Thymus (tissue), 11 donors: ENCODE data around the gene KCP. TPM values are rescaled to one million over a fixed set of nuclear protein-coding genes. Genes with fewer than 3 reads are reported as not detected.

ENCODE experiments used
- DNase-seq, 9 donors: peaks; one replicate each; pipeline ENCODE4 v3.0.0-alpha.2; 2013; ENCODE audit warnings: low spot score in 9 of 9, low read depth in 6 of 9, missing footprints in 1 of 9
- H3K27ac ChIP-seq, 2 donors: one replicate each; pipeline ENCODE4 v1.5.1; 2013; ENCODE audit warnings: control low read depth in 1 of 2, low read depth in 1 of 2, low read length in 1 of 2, mild to moderate bottlenecking in 1 of 2, moderate library complexity in 1 of 2
- H3K27me3 ChIP-seq, 2 donors: one replicate each; pipeline ENCODE4 v1.5.1; 2013; ENCODE audit warnings: low read length in 1 of 2; ENCODE audit not compliant: control insufficient read depth in 2 of 2, insufficient read depth in 1 of 2
- H3K36me3 ChIP-seq, 2 donors: one replicate each; pipeline ENCODE4 v1.5.1; 2013; ENCODE audit warnings: low read length in 1 of 2, mild to moderate bottlenecking in 1 of 2, moderate library complexity in 1 of 2; ENCODE audit not compliant: control insufficient read depth in 2 of 2, insufficient read depth in 2 of 2
- H3K4me1 ChIP-seq, 2 donors: one replicate each; pipeline ENCODE4 v1.5.1; 2013; ENCODE audit warnings: low read length in 2 of 2; ENCODE audit not compliant: control insufficient read depth in 2 of 2, insufficient read depth in 2 of 2
- H3K4me3 ChIP-seq, 2 donors: one replicate each; pipeline ENCODE4 v1.5.1; 2013; ENCODE audit warnings: low read length in 2 of 2, control low read depth in 1 of 2, mild to moderate bottlenecking in 1 of 2
- H3K9me3 ChIP-seq, 2 donors: one replicate each; pipeline ENCODE4 v1.5.1; 2013; ENCODE audit warnings: low read length in 1 of 2, mild to moderate bottlenecking in 1 of 2; ENCODE audit not compliant: control insufficient read depth in 2 of 2, insufficient read depth in 1 of 2
- WGBS: extraction: QIAGEN DNeasy Blood & Tissue Kit; methylation state at CpG from one replicate; pipeline ENCODE4 v1.1.7; 2013; 5-methylcytosine and 5-hydroxymethylcytosine counted together
- polyA plus RNA-seq: library from polyadenylated mRNA; stranded (reverse); fragments of 200-250 nt; gene quantifications from one replicate; pipeline ENCODE4 v1.2.3, GENCODE V29; 2013
- total RNA-seq: library from RNA; stranded (reverse); fragments of 120-200 nt; gene quantifications from one replicate; pipeline ENCODE4 v1.2.4, GENCODE V29; 2013
- donor health status: healthy.

KCP gene
- total and polyA plus RNA-seq, 2 donors, result 0.09 to 0.34 TPM

DNA sequence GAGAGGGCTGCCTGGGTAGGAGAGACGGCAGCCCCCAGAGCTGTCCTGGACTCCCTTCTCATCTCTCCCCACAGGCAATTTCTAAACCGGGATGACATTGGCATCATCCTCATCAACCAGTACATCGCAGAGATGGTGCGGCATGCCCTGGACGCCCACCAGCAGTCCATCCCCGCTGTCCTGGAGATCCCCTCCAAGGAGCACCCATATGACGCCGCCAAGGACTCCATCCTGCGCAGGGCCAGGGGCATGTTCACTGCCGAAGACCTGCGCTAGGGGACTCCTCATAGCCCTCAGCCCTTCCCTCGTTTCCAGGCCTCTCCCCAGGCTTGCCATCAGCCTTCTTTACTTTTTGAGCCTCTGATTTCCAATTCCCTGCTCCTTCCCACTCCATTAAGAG, 45.2 kb downstream of the KCP start:
- Histone ChIP-seq H3K27ac (no peak overlapping the region), H3K36me3 (peaks cover 14 to 18% of the 10 kb centered on the region in 2 donors), H3K4me3 (no peak overlapping the region), H3K4me1 (peaks cover 22 to 32% of the 10 kb centered on the region in 2 donors), H3K27me3 (peaks cover 10 to 25% of the 10 kb centered on the region in 2 donors), H3K9me3 (peaks cover 0 to 3% of the 10 kb centered on the region in 2 donors)
- no peak for DNase-seq
- 97% methylated on average over 12 of the region's 12 CpGs for WGBS

DNA sequence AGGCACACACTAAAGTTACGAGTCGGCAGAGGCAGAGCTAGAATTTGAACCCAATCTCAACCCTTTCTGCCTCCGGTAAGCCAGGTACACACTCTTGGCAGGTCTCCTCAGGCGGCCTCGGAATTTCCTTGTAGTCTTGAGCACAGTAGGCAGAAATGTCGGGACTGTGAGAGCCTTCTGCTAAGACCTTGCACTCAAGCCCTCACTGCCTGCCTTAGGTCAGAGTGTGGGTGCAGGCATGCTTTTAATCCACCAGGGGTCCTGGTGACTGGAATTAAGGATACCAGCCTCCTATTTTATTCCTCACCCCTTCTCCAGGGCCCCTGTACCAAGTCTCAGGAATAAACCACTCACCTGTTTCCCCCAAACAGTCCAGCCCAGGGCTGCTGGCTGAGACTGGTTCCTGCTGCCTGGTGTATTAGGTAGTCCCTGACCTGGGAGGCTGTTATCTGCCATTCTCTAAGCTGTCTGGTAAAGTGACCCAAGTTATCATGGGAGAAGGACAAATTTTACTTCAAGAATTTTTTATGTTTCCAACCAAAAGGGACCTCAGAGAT, 47.0 kb downstream of the KCP start:
- Histone ChIP-seq H3K4me1 (peaks cover 9 to 29% of the 10 kb centered on the region in 2 donors), H3K36me3 (peaks cover 14 to 18% of the 10 kb centered on the region in 2 donors), H3K27me3 (peaks cover 0 to 8% of the 10 kb centered on the region in 2 donors), H3K9me3 (peaks cover 0 to 3% of the 10 kb centered on the region in 2 donors), H3K4me3 (peak overlapping the region; percentile 61 to 80), H3K27ac (peak overlapping the region in 1 of 2 donors; percentile 63)
- under 1% methylated on average over 6 of the region's 6 CpGs for WGBS
- DNase-seq, result peak in 5 of 9 donors; percentile 18 to 59 (median 32)

DNA sequence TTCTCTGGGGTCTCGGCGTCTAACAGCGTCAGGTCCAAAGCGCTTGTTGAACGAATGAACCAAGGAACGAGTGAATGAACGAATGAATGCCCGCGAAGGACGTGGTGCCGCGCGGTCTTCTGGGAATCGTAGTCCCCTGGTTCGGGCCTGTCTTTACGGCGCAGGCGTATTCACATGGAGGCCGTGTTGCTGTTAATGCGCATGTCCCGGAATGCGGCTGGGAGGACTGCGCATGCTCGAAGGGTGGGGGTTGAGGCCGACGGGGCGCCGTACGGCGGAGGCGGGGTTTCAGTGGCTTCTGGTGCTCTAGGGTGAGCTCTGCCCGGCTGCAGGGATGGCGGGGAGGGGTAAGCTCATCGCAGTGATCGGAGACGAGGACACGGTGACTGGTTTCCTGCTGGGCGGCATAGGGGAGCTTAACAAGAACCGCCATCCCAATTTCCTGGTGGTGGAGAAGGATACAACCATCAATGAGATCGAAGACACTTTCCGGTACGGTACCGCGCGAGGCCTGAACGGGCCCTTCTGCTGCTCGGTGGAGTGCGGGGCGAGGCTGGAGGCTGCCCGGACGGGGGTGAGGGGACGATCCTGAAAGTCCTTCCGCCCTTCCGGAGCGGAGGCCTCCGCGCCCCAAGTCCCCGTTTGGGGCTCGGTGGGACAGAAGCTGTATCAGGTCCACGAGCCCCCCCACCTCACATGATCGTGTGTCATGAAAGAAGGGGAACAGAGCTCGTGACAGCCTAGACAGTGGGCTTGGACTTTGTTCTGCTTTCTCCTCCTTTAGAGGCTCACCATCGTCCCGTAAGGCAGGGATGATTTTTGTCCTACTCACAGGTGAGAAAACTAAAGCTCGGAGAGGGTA, 47.7 kb downstream of the KCP start, which contains the start of gene ATP6V1F:
TSS of gene ATP6V1F (plus strand) at position 286 of the 862 bp plus-strand sequence. CDS start at position 335, 49 bp downstream.
- H3K4me3 ChIP-seq, result peak within 1 kb of the TSS; percentile 61 to 80
- peaks cover 9 to 28% of the 10 kb centered on the region in 2 donors for H3K4me1 ChIP-seq
- peaks cover 14 to 18% of the 10 kb centered on the region in 2 donors for H3K36me3 ChIP-seq
- peak; percentile 93 to 99 (median 98) for DNase-seq
- peaks cover 0 to under 1% of the 10 kb centered on the region in 2 donors for H3K27me3 ChIP-seq
- H3K9me3 ChIP-seq, result peaks cover 0 to 3% of the 10 kb centered on the region in 2 donors
- under 1% methylated on average over 65 of the region's 65 CpGs for WGBS
- H3K27ac ChIP-seq, result peak within 1 kb of the TSS; percentile 63 to 78

DNA sequence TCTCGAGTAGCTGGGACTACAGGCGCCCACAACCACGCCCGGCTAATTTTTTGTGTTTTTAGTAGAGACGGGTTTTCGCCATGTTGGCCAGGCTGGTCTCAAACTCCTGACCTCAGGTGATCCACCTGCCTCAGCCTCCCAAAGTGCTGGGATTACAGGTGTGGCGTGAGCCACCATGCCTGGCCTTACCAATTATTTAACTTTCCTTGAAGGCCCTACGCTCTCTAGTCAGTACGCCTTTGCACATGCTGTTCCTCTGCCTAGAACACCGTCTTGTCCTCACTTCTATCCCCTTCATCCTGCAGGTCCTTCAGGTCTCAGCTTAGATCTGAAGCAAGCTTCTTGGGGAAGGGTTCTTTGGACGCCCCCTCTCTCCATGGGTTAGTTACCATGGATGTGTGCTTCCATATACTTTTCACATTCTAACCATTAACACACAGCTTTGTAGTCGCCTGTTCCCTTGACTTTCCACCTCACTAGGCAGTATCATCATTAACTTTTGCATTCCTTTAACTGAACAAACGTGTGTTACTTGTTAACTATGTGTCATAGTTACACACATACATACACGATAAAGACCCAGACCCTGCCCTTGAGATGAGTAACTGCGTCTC, 48.4 kb downstream of the KCP start:
- peaks cover 9 to 25% of the 10 kb centered on the region in 2 donors for H3K4me1 ChIP-seq
- peaks cover 0 to 3% of the 10 kb centered on the region in 2 donors for H3K9me3 ChIP-seq
- H3K4me3 ChIP-seq, result peak overlapping the region; percentile 61 to 80
- 79% methylated on average over 15 of the region's 15 CpGs for WGBS
- no peak overlapping the region for H3K27ac ChIP-seq
- H3K36me3 ChIP-seq, result peaks cover 14 to 18% of the 10 kb centered on the region in 2 donors
- DNase-seq, result no peak
- H3K27me3 ChIP-seq, result no peaks in the 10 kb centered on the region

DNA sequence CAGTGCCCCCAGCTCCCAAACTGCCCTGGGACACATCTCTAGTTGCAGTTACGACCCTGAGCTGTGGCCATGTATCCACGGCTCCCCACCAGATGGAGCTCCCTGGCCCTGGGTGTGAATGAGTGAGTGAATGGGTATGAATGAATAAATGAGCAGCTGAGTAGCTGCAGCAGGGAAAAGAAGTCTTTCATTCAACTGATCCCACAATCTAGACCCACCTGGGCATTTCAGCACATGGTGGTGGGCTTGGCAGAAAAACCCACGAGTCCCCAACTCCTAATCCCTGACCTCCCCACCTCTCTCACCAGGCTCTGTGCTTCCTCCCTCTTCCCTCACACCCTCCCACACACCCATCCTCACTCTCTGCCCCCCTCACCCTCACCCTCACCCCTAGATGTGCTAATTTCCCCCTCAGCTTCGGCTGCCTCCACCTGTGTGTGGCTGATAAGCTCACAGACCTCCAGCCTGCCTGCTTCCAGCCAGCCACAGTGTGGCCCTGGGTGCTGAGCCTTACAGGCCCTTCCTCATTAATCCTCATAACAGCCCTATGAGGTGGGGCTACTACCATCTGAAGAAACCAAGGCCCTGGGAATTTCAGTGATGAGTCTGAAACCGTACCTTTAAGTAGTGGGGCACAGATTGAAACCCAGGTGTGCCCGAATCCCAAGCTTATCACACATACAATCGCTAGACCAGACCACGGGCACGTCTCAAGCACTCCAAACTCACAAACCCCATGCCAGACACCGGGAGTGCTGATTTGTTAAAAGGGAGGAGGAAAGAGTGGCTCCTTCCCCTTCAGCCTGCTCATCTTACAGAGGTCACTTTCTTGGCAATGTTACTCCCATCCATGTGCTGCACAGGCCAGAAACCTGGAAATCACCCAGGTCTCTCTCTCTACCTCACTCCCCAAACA, 50.1 kb downstream of the KCP start:
- no peak for DNase-seq
- Histone ChIP-seq H3K4me3 (no peak overlapping the region), H3K36me3 (peaks cover 6 to 8% of the 10 kb centered on the region in 2 donors), H3K9me3 (no peaks in the 10 kb centered on the region), H3K4me1 (peaks cover 9 to 24% of the 10 kb centered on the region in 2 donors), H3K27me3 (no peaks in the 10 kb centered on the region), H3K27ac (no peak overlapping the region)
- 41% methylated on average over 10 of the region's 10 CpGs for WGBS

DNA sequence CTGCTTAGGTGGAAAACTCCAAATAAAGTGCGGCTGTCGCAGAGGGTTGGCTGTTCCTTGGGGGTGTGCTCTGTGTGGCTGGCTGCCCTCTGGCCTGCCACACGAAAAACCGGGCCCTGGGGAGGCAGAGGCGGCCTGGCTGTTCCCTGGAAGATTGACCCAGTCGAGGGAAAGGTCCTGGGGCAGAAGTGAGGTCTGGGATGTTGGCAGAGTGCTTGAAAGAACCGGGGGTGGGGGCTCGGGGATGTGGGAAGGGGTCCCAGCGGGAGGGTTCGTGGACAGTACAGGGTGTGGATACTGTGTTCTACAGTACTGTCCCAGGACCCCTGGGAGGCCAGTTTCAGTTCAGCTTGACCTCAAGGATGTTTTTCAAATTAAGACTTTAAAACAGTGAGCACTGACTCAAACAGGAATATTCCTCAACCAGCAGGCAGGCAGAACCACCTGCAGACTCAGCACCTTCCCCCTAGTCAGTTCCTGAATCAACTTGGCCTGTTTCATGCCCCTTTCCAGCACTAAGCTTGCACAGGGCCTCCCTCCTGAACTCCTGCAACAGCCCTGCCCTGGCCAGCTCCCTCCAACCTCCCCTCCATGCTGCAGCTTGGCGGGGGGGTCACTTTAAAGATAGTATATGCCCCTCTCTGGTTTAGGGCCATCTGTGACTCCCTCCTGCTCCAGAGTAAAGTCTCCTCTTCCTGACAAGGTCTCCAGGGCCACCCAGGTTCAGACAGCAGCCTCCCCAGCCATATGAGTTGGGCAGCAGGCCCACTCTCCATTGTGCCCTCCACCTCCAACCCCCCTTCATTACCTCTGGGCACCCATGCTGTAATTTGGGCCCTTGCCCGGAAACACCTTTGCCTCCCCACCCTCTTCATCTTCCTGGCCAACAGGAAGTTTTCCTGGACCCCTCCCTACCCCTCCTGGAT, 51.0 kb downstream of the KCP start:
- no peak for DNase-seq
- Histone ChIP-seq H3K4me3 (no peak overlapping the region), H3K27me3 (no peaks in the 10 kb centered on the region), H3K36me3 (no peaks in the 10 kb centered on the region), H3K27ac (peak overlapping the region in 1 of 2 donors; percentile 12), H3K4me1 (peaks cover 9 to 24% of the 10 kb centered on the region in 2 donors), H3K9me3 (no peaks in the 10 kb centered on the region)
- 91% methylated on average over 12 of the region's 12 CpGs for WGBS

DNA sequence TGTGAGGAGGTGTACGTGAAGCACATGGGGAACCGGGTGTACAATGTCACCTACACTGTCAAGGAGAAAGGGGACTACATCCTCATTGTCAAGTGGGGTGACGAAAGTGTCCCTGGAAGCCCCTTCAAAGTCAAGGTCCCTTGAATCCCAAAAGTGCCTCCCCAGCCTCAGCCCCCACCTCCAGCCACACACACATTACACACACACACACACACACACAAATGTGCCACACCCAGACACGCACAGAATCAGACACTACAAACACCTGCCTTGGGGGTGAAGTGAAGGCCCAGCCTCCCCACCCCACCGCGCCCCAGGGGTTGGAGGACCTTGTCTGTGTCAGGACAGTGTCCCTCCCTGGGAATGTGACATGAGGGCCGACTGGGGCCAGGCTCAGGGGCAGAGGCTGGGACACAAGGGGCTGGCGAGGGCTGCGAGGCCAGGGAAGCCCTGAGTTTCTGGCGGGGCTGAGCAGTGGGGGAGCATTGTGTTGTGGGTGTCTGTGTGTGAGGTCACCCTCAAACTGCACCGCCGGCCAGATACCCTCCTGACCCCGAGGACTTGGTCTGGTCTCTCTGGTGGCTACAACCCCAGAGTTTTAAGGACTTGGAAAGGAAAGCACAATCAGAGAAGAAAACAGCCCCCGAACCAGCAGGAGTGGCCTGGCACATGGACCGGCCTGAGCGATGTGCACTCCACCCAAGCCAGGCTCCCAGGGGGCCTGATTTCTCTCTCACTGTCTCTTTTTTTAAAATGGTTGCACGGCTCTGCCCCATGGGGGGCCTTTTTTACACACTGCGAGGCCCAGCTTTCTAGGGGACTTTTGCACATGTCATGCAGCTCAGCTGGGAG, 51.9 kb downstream of the KCP start:
- WGBS, result 93% methylated on average over 18 of the region's 18 CpGs
- Histone ChIP-seq H3K27me3 (no peaks in the 10 kb centered on the region), H3K4me1 (peaks cover 4 to 19% of the 10 kb centered on the region in 2 donors), H3K27ac (no peak overlapping the region), H3K9me3 (no peaks in the 10 kb centered on the region), H3K36me3 (no peaks in the 10 kb centered on the region), H3K4me3 (no peak overlapping the region)
- no peak for DNase-seq
